Liver (tissue), 9 donors: ENCODE data around the gene PDE4B. TPM values are rescaled to one million over a fixed set of nuclear protein-coding genes. Genes with fewer than 3 reads are reported as not detected.

Experiments
- DNase-seq: peaks from one replicate; pipeline ENCODE4 v3.0.0-alpha.2; 2017; ENCODE audit warnings: low spot score
- H3K27ac ChIP-seq, 2 donors: one replicate each; pipeline ENCODE4 v1.7.0; 2013; ENCODE audit warnings: inconsistent platforms in 2 of 2, low read length in 2 of 2, control low read depth in 1 of 2, low read depth in 1 of 2, mild to moderate bottlenecking in 1 of 2
- H3K27me3 ChIP-seq, 4 donors: one replicate each; pipeline versions ENCODE4 v1.6.1 to v1.7.0; 2013; ENCODE audit warnings: low read length in 3 of 4, inconsistent platforms in 1 of 4, mild to moderate bottlenecking in 1 of 4, moderate library complexity in 1 of 4; ENCODE audit not compliant: control insufficient read depth in 4 of 4, insufficient read depth in 4 of 4
- H3K36me3 ChIP-seq, 4 donors: one replicate each; pipeline versions ENCODE4 v1.6.1 to v1.7.0; 2013; ENCODE audit warnings: low read length in 3 of 4, mild to moderate bottlenecking in 3 of 4, low read depth in 1 of 4, moderate library complexity in 1 of 4; ENCODE audit not compliant: control insufficient read depth in 4 of 4, insufficient read depth in 3 of 4
- H3K4me1 ChIP-seq, 4 donors: one replicate each; pipeline versions ENCODE4 v1.6.1 to v1.7.0; 2013; ENCODE audit warnings: low read length in 3 of 4, mild to moderate bottlenecking in 3 of 4, moderate library complexity in 1 of 4; ENCODE audit not compliant: control insufficient read depth in 4 of 4, insufficient read depth in 4 of 4
- H3K4me3 ChIP-seq, 3 donors: one replicate each; pipeline versions ENCODE4 v1.6.1 to v1.7.0; 2013; ENCODE audit warnings: low read length in 3 of 3, control low read depth in 1 of 3, low read depth in 1 of 3, mild to moderate bottlenecking in 1 of 3
- H3K9ac ChIP-seq, 2 donors: one replicate each; pipeline ENCODE4 v1.7.0; 2013; ENCODE audit warnings: low read length in 2 of 2, mild to moderate bottlenecking in 2 of 2, moderate library complexity in 2 of 2, control low read depth in 1 of 2, low read depth in 1 of 2
- H3K9me3 ChIP-seq, 4 donors: one replicate each; pipeline versions ENCODE4 v1.6.1 to v1.7.0; 2013; ENCODE audit warnings: low read length in 3 of 4; ENCODE audit not compliant: control insufficient read depth in 4 of 4
- CTCF ChIP-seq: fragments of 150-350 bp; IDR thresholded peaks from 2 replicates; pipeline ENCODE4 v1.5.1; 2017; ENCODE audit warnings: improper control_type of control experiment, low read depth, low read length; ENCODE audit not compliant: missing input control
- EGR1 ChIP-seq, 2 donors: IDR thresholded peaks; 2 replicates each; pipeline ENCODE4 v1.6.1; 2016 to 2018; ENCODE audit warnings: antibody characterized with exemption in 2 of 2, low read depth in 2 of 2
- FOXA1 ChIP-seq: IDR thresholded peaks from 2 replicates; pipeline ENCODE4 v1.6.1; 2016; ENCODE audit warnings: antibody characterized with exemption
- FOXA2 ChIP-seq: IDR thresholded peaks from 2 replicates; pipeline ENCODE4 v1.6.1; 2016; ENCODE audit warnings: antibody characterized with exemption
- HNF4G ChIP-seq: IDR thresholded peaks from 2 replicates; pipeline ENCODE4 v1.6.1; 2016; ENCODE audit warnings: antibody characterized with exemption
- JUND ChIP-seq, 2 donors: IDR thresholded peaks; 2 replicates each; pipeline ENCODE4 v1.6.1; 2016; ENCODE audit warnings: antibody characterized with exemption in 2 of 2
- NR2F2 ChIP-seq: IDR thresholded peaks from 2 replicates; pipeline ENCODE4 v1.6.1; 2016; ENCODE audit warnings: antibody characterized with exemption
- RAD21 ChIP-seq, 2 donors: IDR thresholded peaks; 2 replicates each; pipeline ENCODE4 v1.6.1; 2016; ENCODE audit warnings: antibody characterized with exemption in 2 of 2, mild to moderate bottlenecking in 2 of 2
- RXRA ChIP-seq, 2 donors: IDR thresholded peaks; 2 replicates each; pipeline ENCODE4 v1.6.1; 2017 to 2018; ENCODE audit warnings: antibody characterized with exemption in 2 of 2, mild to moderate bottlenecking in 1 of 2
- SP1 ChIP-seq: IDR thresholded peaks from 2 replicates; pipeline ENCODE4 v1.6.1; 2018; ENCODE audit warnings: antibody characterized with exemption, mild to moderate bottlenecking
- YY1 ChIP-seq: IDR thresholded peaks from 2 replicates; pipeline ENCODE4 v1.6.1; 2016; ENCODE audit warnings: antibody characterized with exemption, mild to moderate bottlenecking
- WGBS: extraction: QIAGEN DNeasy Blood & Tissue Kit; methylation state at CpG from one replicate; pipeline ENCODE4 v1.1.7; 2013; 5-methylcytosine and 5-hydroxymethylcytosine counted together
- polyA plus RNA-seq, 2 donors: library from polyadenylated mRNA; stranded (reverse) in 1 of 2; unstranded in 1 of 2; fragments of 200-250 nt in 1 of 2; fragments of >200 nt in 1 of 2; fragmentation: Nextera tagmentation in 1 of 2; extraction: Ambion mirVana in 1 of 2; gene quantifications; one replicate each; pipeline versions ENCODE4 v1.2.1 to v1.2.3, GENCODE V29; 2013 to 2015
- total RNA-seq, 2 donors: library from RNA; depleted of rRNA; stranded (reverse); fragments of >200 nt; gene quantifications; one replicate each; pipeline ENCODE4 v1.2.3, GENCODE V29; 2014
- TF ChIP-seq, protein P1 (sequence below): IDR thresholded peaks from 2 replicates; pipeline ENCODE4 v1.6.1; 2016; ENCODE audit warnings: antibody characterized with exemption
- TF ChIP-seq, protein P2 (sequence below): IDR thresholded peaks from 2 replicates; pipeline ENCODE4 v1.6.1; 2016; ENCODE audit warnings: antibody characterized with exemption, mild to moderate bottlenecking
- TF ChIP-seq, protein P3 (sequence below): IDR thresholded peaks from 2 replicates; pipeline ENCODE4 v1.6.1; 2016; ENCODE audit warnings: antibody characterized with exemption
- TF ChIP-seq, protein P4 (sequence below): IDR thresholded peaks from 2 replicates; pipeline ENCODE4 v1.6.1; 2016; ENCODE audit warnings: antibody characterized with exemption
- donor health status: healthy.
- donor health status: healthy.
- donor health status: healthy.
- donor health status: healthy.
- donor health status: healthy.

Gene PDE4B
- total and polyA plus RNA-seq, 4 donors: 1.9 to 3.9 (median 2.7) TPM

GRCh38 chr1:66167267-66167666, 374.6 kb downstream of the PDE4B start:
- Histone ChIP-seq H3K9me3 (no peaks in the 10 kb centered on the region), H3K27ac (no peak overlapping the region), H3K36me3 (no peaks in the 10 kb centered on the region), H3K4me1 (no peaks in the 10 kb centered on the region), H3K9ac (no peak overlapping the region), H3K27me3 (peaks cover 0 to 2% (median 0%) of the 10 kb centered on the region in 4 donors), H3K4me3 (no peak overlapping the region)
- no peak for TF ChIP-seq FOXA1
- TF ChIP-seq, protein P1, sequence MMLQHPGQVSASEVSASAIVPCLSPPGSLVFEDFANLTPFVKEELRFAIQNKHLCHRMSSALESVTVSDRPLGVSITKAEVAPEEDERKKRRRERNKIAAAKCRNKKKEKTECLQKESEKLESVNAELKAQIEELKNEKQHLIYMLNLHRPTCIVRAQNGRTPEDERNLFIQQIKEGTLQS: no peak
- TF ChIP-seq NR2F2: no peak
- TF ChIP-seq EGR1 (IDR thresholded peaks at IDR 0.05; ENCODE audit: low read depth in 2 of 2): no peak
- no peak for TF ChIP-seq FOXA2
- TF ChIP-seq HNF4G: no peak
- no peak for TF ChIP-seq JUND (IDR thresholded peaks at IDR 0.05)
- TF ChIP-seq, protein P2, sequence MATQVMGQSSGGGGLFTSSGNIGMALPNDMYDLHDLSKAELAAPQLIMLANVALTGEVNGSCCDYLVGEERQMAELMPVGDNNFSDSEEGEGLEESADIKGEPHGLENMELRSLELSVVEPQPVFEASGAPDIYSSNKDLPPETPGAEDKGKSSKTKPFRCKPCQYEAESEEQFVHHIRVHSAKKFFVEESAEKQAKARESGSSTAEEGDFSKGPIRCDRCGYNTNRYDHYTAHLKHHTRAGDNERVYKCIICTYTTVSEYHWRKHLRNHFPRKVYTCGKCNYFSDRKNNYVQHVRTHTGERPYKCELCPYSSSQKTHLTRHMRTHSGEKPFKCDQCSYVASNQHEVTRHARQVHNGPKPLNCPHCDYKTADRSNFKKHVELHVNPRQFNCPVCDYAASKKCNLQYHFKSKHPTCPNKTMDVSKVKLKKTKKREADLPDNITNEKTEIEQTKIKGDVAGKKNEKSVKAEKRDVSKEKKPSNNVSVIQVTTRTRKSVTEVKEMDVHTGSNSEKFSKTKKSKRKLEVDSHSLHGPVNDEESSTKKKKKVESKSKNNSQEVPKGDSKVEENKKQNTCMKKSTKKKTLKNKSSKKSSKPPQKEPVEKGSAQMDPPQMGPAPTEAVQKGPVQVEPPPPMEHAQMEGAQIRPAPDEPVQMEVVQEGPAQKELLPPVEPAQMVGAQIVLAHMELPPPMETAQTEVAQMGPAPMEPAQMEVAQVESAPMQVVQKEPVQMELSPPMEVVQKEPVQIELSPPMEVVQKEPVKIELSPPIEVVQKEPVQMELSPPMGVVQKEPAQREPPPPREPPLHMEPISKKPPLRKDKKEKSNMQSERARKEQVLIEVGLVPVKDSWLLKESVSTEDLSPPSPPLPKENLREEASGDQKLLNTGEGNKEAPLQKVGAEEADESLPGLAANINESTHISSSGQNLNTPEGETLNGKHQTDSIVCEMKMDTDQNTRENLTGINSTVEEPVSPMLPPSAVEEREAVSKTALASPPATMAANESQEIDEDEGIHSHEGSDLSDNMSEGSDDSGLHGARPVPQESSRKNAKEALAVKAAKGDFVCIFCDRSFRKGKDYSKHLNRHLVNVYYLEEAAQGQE: no peak
- TF ChIP-seq CTCF: no peak
- TF ChIP-seq RXRA (IDR thresholded peaks at IDR 0.05): no peak
- no peak for TF ChIP-seq YY1
- TF ChIP-seq RAD21 (IDR thresholded peaks at IDR 0.05): no peak
- TF ChIP-seq, protein P3, sequence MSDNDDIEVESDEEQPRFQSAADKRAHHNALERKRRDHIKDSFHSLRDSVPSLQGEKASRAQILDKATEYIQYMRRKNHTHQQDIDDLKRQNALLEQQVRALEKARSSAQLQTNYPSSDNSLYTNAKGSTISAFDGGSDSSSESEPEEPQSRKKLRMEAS: no peak
- no peak for TF ChIP-seq SP1
- DNase-seq: no peak

DNA sequence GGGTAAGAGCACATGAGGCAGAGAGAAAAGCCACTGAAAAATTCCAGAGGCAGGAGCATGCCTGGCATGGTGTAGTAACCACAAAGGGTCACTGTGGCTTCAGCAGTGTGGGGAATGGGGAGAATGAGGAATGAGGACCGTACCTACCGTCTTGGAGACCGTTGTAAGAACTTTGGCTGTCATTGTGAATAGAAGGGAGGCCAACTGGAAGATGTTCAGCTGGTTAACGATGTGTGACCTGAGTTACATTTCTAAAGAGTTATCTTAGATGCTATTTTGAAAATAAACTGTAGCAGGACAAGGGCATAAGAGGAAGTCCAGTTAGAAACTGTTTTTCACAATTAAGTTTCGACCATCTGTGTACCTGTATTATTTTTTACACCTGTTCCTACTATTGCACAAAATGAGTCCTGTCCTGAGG, 375.8 kb downstream of the PDE4B start:
- no peaks in the 10 kb centered on the region for H3K27me3 ChIP-seq
- WGBS: 82% methylated on average over 5 of the region's 5 CpGs
- no peak for DNase-seq
- no peaks in the 10 kb centered on the region for H3K36me3 ChIP-seq
- no peak for TF ChIP-seq SP1
- TF ChIP-seq, protein P4, sequence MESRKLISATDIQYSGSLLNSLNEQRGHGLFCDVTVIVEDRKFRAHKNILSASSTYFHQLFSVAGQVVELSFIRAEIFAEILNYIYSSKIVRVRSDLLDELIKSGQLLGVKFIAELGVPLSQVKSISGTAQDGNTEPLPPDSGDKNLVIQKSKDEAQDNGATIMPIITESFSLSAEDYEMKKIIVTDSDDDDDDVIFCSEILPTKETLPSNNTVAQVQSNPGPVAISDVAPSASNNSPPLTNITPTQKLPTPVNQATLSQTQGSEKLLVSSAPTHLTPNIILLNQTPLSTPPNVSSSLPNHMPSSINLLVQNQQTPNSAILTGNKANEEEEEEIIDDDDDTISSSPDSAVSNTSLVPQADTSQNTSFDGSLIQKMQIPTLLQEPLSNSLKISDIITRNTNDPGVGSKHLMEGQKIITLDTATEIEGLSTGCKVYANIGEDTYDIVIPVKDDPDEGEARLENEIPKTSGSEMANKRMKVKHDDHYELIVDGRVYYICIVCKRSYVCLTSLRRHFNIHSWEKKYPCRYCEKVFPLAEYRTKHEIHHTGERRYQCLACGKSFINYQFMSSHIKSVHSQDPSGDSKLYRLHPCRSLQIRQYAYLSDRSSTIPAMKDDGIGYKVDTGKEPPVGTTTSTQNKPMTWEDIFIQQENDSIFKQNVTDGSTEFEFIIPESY: no peak
- TF ChIP-seq JUND (IDR thresholded peaks at IDR 0.05): no peak
- TF ChIP-seq EGR1 (IDR thresholded peaks at IDR 0.05; ENCODE audit: low read depth in 2 of 2): no peak
- no peak for TF ChIP-seq NR2F2
- no peak for TF ChIP-seq RXRA (IDR thresholded peaks at IDR 0.05)
- H3K27ac ChIP-seq: no peak overlapping the region
- H3K9ac ChIP-seq: no peak overlapping the region
- H3K4me1 ChIP-seq: no peaks in the 10 kb centered on the region
- no peak overlapping the region for H3K4me3 ChIP-seq
- H3K9me3 ChIP-seq: no peaks in the 10 kb centered on the region
